GM12878 (cell line): ENCODE measurements around the gene CDC45. TPM values are rescaled to one million over a fixed set of nuclear protein-coding genes. Genes with fewer than 3 reads are reported as not detected.

Experiments
- BHLHE40 ChIP-seq, 2 experiments: fragments of 450-650 bp in 1 of 2; IDR thresholded peaks; 2 replicates each; pipeline ENCODE4 v1.6.1; 2011 to 2017; ENCODE audit warnings: low read depth in 2 of 2, borderline replicate concordance in 1 of 2, improper control_type of control experiment in 1 of 2, low read length in 1 of 2, mild to moderate bottlenecking in 1 of 2
- EGR1 ChIP-seq, 2 experiments: IDR thresholded peaks; 1 replicate in 1 of 2; 2 replicates in 1 of 2; pipeline ENCODE4 v1.6.1; 2011 to 2012; ENCODE audit warnings: low read depth in 2 of 2, low read length in 2 of 2, borderline replicate concordance in 1 of 2, mild to moderate bottlenecking in 1 of 2, moderate library complexity in 1 of 2
- EZH2 ChIP-seq: IDR thresholded peaks from 2 replicates; pipeline ENCODE4 v1.6.1; 2012; ENCODE audit warnings: low read depth, mild to moderate bottlenecking, control low read depth, inconsistent platforms, low read length, borderline replicate concordance; ENCODE audit not compliant: control insufficient read depth
- IRF4 ChIP-seq: IDR thresholded peaks from 2 replicates; pipeline ENCODE4 v1.6.1; 2011; ENCODE audit warnings: low read depth, low read length
- KLF5 ChIP-seq: fragments of 450-650 bp; IDR thresholded peaks from 2 replicates; pipeline ENCODE4 v1.6.1; 2014; ENCODE audit warnings: mild to moderate bottlenecking; ENCODE audit not compliant: partially characterized antibody
- MEF2B ChIP-seq: fragments of 450-650 bp; IDR thresholded peaks from 2 replicates; pipeline ENCODE4 v1.6.1; 2018; ENCODE audit warnings: mild to moderate bottlenecking, moderate library complexity; ENCODE audit not compliant: partially characterized antibody, poor library complexity, severe bottlenecking
- MTA2 ChIP-seq: fragments of 450-650 bp; IDR thresholded peaks from 2 replicates; pipeline ENCODE4 v1.6.1; 2016; ENCODE audit warnings: low read depth, mild to moderate bottlenecking, moderate library complexity
- MXI1 ChIP-seq: fragments of 150-350 bp; IDR thresholded peaks from 2 replicates; pipeline ENCODE4 v1.6.1; 2011; ENCODE audit warnings: low read depth, mild to moderate bottlenecking, inconsistent platforms, low read length, improper control_type of control experiment
- NR2C1 ChIP-seq: fragments of 450-650 bp; IDR thresholded peaks from 2 replicates; pipeline ENCODE4 v1.6.1; 2017; ENCODE audit warnings: antibody characterized with exemption, mild to moderate bottlenecking, moderate library complexity
- POLR2AphosphoS5 ChIP-seq: IDR thresholded peaks from 2 replicates; pipeline ENCODE4 v1.6.1; 2011; ENCODE audit warnings: mild to moderate bottlenecking, low read length, inconsistent platforms
- SMARCA5 ChIP-seq: fragments of 450-650 bp; IDR thresholded peaks from 2 replicates; pipeline ENCODE4 v1.6.1; 2017; ENCODE audit warnings: mild to moderate bottlenecking
- SPI1 ChIP-seq: IDR thresholded peaks from 2 replicates; pipeline ENCODE4 v1.6.1; 2011; ENCODE audit warnings: low read depth, mild to moderate bottlenecking, low read length, moderate library complexity, borderline replicate concordance; ENCODE audit not compliant: insufficient read depth
- SREBF1 ChIP-seq: IDR thresholded peaks from 2 replicates; pipeline ENCODE4 v1.6.1; 2012; ENCODE audit warnings: mild to moderate bottlenecking, low read length
- TAF1 ChIP-seq: IDR thresholded peaks from 2 replicates; pipeline ENCODE4 v1.6.1; 2011; ENCODE audit warnings: mild to moderate bottlenecking, low read depth, low read length, borderline replicate concordance
- WRNIP1 ChIP-seq: IDR thresholded peaks from 2 replicates; pipeline ENCODE4 v1.6.1; 2011; ENCODE audit warnings: low read depth, low read length, improper control_type of control experiment, borderline replicate concordance
- YY1 ChIP-seq: IDR thresholded peaks from 2 replicates; pipeline ENCODE4 v1.6.1; 2011; ENCODE audit warnings: low read depth, mild to moderate bottlenecking, low read length
- polyA plus RNA-seq, 11 experiments: library from polyadenylated mRNA; depleted of rRNA in 4 of 11; unstranded in 6 of 11; stranded (reverse) in 5 of 11; fragments of >200 nt; fragmentation: Nextera tagmentation in 4 of 11; fragmentation: Illumina TruSeq in 1 of 11; extraction: Ambion mirVana in 4 of 11; extraction: Trizol in 1 of 11; gene quantifications; 1 replicate in 1 of 11; 2 replicates in 10 of 11; pipeline versions ENCODE4 v1.2.1 to v1.2.3, GENCODE V29; 2011 to 2016; ENCODE audit warnings: inconsistent platforms in 2 of 11, missing spikeins in 2 of 11, low read depth in 1 of 11
- total RNA-seq, 4 experiments: library from RNA; depleted of rRNA in 3 of 4; stranded (reverse); fragments of >200 nt in 3 of 4; fragmentation: Illumina TruSeq in 1 of 4; extraction: Trizol in 1 of 4; gene quantifications; 2 replicates each; pipeline versions ENCODE4 v1.2.1 to v1.2.3, GENCODE V29; 2013 to 2021
- TF ChIP-seq, protein P1 (sequence below): IDR thresholded peaks from 2 replicates; pipeline ENCODE4 v1.6.1; 2012; ENCODE audit warnings: low read depth, low read length, improper control_type of control experiment
- TF ChIP-seq, protein P2 (sequence below): IDR thresholded peaks from 2 replicates; pipeline ENCODE4 v1.6.1; 2012; ENCODE audit warnings: low read depth, low read length, improper control_type of control experiment
- TF ChIP-seq, protein P3 (sequence below): fragments of 450-650 bp; IDR thresholded peaks from 2 replicates; pipeline ENCODE4 v1.6.1; 2014; ENCODE audit warnings: mild to moderate bottlenecking
- TF ChIP-seq, protein P4 (sequence below): IDR thresholded peaks from 2 replicates; pipeline ENCODE4 v1.6.1; 2011; ENCODE audit warnings: low read depth, low read length, improper control_type of control experiment, borderline replicate concordance

Gene CDC45
- total and polyA plus RNA-seq, 10 of the 15 experiments (the other 5 are each of a cell fraction or from before 2014, with no cell fraction given), result 40.8 to 88.5 (median 54.2) TPM

DNA sequence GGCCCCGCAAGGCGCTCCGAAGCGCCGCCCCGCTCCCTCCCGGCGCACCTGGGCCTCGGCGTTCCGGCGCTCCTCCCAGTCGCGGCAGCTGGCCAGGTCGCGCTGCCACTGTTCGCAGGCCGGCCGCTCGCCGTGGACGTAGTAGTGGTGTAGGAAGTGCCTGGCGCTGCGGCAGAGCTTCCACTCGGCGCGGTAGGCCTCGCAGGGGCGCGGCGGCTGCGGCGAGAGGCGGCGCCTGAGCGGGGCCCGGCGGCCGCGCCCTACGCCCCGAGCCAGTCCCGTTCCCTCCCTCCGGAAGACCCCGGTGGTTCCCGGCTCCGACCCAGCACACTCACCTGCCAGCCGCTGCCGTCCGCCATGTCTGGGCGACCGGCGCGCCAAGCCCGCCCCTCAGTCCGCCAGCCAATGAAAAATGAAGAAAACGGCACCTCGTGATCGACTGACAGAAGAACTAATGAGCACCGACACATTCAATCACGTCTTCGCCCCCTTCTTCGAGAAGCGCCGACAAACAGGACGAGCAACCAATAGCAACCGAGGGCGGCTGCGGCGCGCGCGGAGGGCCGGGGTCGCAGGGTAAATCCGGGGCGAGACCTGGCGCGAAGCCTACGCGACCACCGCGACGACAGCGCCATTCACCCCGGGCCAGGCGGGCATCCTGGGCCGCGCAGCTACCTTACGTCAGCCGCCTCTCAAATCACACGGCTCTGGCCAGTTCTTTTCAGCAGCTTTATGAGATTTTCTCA, 32.2 kb upstream of the CDC45 start, which contains the start of gene C22orf39 (continued):
- TF ChIP-seq, protein P1, sequence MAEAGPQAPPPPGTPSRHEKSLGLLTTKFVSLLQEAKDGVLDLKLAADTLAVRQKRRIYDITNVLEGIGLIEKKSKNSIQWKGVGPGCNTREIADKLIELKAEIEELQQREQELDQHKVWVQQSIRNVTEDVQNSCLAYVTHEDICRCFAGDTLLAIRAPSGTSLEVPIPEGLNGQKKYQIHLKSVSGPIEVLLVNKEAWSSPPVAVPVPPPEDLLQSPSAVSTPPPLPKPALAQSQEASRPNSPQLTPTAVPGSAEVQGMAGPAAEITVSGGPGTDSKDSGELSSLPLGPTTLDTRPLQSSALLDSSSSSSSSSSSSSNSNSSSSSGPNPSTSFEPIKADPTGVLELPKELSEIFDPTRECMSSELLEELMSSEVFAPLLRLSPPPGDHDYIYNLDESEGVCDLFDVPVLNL, result no peak
- TF ChIP-seq, protein P2, sequence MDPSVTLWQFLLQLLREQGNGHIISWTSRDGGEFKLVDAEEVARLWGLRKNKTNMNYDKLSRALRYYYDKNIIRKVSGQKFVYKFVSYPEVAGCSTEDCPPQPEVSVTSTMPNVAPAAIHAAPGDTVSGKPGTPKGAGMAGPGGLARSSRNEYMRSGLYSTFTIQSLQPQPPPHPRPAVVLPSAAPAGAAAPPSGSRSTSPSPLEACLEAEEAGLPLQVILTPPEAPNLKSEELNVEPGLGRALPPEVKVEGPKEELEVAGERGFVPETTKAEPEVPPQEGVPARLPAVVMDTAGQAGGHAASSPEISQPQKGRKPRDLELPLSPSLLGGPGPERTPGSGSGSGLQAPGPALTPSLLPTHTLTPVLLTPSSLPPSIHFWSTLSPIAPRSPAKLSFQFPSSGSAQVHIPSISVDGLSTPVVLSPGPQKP, result no peak
- peak in 1 of 2 experiments; percentile 74; a peak in 2 of 4 replicates for TF ChIP-seq BHLHE40 (IDR thresholded peaks at IDR 0.05; ENCODE audit: borderline replicate concordance in 1 of 2, low read depth in 2 of 2, low read length in 1 of 2)
- no peak for TF ChIP-seq IRF4
- TF ChIP-seq WRNIP1, result no peak
- no peak for TF ChIP-seq MEF2B
- TF ChIP-seq, protein P3, sequence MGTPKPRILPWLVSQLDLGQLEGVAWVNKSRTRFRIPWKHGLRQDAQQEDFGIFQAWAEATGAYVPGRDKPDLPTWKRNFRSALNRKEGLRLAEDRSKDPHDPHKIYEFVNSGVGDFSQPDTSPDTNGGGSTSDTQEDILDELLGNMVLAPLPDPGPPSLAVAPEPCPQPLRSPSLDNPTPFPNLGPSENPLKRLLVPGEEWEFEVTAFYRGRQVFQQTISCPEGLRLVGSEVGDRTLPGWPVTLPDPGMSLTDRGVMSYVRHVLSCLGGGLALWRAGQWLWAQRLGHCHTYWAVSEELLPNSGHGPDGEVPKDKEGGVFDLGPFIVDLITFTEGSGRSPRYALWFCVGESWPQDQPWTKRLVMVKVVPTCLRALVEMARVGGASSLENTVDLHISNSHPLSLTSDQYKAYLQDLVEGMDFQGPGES, result peak; percentile 91
- peak; percentile 67 for TF ChIP-seq NR2C1
- TF ChIP-seq EZH2, result no peak
- TF ChIP-seq YY1, result peak; percentile 95
- TF ChIP-seq POLR2AphosphoS5, result peak; percentile 66; the same call in 1 of the 2 replicates
- no peak for TF ChIP-seq SREBF1
- TF ChIP-seq KLF5, result peak; percentile 16
- TF ChIP-seq, protein P4, sequence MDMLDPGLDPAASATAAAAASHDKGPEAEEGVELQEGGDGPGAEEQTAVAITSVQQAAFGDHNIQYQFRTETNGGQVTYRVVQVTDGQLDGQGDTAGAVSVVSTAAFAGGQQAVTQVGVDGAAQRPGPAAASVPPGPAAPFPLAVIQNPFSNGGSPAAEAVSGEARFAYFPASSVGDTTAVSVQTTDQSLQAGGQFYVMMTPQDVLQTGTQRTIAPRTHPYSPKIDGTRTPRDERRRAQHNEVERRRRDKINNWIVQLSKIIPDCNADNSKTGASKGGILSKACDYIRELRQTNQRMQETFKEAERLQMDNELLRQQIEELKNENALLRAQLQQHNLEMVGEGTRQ, result peak; percentile 22; the same call in 1 of the 2 replicates
- 0 out of 2 replicates have a peak, but pooled peaks have one; percentile 18 for TF ChIP-seq SPI1
- TF ChIP-seq MTA2, result no peak
- TF ChIP-seq MXI1, result peak; percentile 65
- peak; percentile 77 for TF ChIP-seq SMARCA5
- no peak; a peak in 1 of 3 replicates for TF ChIP-seq EGR1 (IDR thresholded peaks at IDR 0.05; ENCODE audit: borderline replicate concordance in 1 of 2, low read depth in 2 of 2, low read length in 2 of 2)
- TF ChIP-seq TAF1, result peak; percentile 84; the same call in 1 of the 2 replicates
